ENCODE results near the gene PPP4R3A. TPM values are rescaled to one million over a fixed set of nuclear protein-coding genes. Genes with fewer than 3 reads are reported as not detected.
"Not testable (repeated sequence)": the region's sequence is repeated elsewhere in the genome, so short reads cannot be mapped to it uniquely, and the experiment has no call there.

Gene PPP4R3A
- total RNA-seq, 1 experiment from 2014 or later = 67.0 TPM

DNA sequence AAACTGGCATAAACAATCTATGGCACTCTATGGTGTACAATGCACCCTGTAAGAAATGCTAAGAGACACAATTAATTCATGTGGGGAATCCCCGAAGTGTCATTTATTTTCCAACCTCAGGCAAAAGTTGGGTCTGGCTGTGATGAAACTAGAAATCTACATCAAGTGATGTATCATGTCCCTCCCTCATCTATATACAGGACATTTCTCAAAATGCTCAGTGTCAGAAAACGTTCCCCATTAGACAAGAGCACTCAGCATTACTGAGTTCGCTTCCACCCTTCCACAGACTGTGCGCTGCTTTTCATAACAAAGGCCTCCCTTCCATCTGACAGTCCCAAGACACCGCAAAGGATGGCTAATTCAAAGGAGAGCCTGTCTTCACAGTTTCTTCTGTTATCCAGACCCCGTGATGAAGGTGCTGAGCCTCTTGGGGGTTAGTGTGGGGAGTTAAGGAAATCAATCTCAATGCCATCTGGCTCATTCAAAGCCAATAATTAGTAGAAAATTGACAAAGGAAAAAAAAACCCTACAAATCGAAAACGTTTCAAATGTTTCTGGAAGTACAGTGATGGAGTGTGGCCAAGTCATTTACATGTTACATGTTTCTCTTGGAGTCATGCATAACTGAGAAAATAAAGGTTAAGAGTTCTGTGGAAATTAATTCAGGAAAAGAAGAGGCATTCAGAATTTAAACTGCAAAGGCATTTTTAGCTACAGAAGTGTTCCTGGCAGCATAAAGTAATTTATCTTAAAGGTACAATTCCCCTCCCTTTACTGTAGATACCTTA, 100.0 kb downstream of the PPP4R3A start:
- DNase-seq (ENCODE audit: low read depth) = no peak

DNA sequence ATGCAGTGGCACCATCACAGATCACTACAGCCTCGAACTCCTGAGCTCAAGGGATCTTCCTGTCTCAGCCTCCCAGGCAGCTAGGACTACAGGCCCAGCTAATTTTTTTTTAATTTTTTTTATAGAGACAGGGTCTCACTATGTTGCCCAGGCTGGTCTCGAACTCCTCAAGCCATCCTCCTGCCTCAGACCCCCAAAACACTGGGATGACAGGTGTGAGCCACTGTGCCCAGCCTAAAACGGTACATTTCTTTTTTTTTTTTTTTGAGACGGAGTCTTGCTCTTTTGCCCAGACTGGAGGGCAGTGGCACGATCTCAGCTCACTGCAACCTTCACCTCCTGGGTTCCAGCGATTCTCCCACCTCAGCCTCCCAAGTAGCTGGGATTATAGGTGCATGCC, 100.9 kb downstream of the PPP4R3A start:
- DNase-seq (ENCODE audit: low read depth) = not testable (repeated sequence)

Small RNA genes lying within 50 kb of the gene (small RNA-seq; reads per million reads assigned to genes)
- gene AL133373.1 = not detected

Other genes starting within 250 kb of the PPP4R3A start
- gene CCDC88C, start 92.5 kb downstream of the PPP4R3A start, total RNA-seq (2014; rRNA removed; shearing (Covaris generic)) = 13.2 and 15.2 TPM in 2 replicates
- gene CATSPERB, start 221.8 kb upstream of the PPP4R3A start, total RNA-seq (2014; rRNA removed; shearing (Covaris generic)) = not detected in 2 replicates

Data from HT1080 (cell line).